ENCODE data around the gene MDN1.

Gene MDN1

GRCh38 chr6:89689732-89690131 is 129.9 kb downstream of the MDN1 start:
- DNase-seq, result no peak

DNA sequence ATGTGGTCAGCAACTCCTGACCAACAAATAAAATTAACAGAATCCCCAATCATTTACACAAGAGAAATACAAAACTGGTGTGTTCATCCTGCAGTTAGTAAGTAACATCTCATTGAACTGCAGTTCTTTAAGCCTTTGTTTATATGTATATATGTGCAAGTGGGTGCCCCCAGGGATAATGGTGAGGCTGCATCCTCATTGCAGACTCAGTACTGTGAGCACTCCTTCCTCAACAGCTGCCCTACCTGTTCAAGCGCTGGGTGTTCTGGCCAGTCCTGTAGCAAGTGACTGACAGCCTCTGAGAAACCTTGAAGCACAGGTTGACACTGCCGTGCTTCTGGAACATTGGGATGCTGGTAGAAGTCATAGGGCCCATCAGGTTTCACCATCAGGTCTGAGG is 131.3 kb downstream of the MDN1 start:
- no peak for DNase-seq

- no peak for DNase-seq
Observed at GRCh38 chr6:89685311-89685710, 134.3 kb downstream of the MDN1 start.

DNA sequence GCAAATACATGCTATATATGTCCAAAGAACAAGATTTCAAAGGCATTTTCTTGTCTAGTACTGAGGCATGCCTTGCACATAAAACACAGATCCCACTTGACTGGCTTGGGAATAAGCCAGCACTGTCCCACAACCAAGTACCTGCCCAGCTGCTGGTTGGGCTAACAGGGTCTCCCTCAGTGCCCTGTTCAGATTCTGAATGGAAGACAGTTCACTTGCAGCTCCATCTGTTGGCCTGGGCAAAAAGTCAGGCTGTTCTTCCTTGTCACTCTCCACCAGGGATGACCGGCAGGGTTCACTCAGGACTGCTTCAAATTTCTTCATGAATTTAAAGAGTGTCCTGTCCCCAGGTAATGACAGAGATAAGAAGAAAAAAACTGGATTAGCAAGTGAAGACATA is 136.6 kb downstream of the MDN1 start:
- no peak for DNase-seq

DNA sequence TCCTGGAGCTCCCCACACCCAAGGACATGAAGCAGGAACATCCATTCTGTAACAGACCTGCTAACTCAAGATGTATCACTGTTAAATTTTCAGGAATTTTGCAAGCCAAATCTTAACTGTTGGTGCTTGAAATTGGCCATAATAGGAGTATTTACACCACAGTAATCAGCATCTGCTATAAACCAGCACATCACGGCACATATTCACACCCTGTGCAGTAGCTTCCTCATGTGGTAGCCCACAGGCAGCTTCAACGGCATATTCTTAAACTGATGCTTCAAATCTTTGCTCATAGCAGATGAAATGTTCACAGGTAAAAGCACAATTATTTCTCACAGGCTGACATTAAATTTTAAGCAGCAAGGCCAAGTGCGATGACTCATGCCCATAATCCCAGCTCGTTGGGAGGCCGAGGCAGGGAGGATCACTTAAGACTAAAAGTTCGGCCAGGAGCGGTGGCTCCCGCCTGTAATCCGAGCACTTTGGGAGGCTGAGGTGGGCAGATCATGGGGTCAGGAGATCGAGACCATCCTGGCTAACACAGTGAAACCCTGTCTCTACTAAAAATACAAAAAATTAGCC is 137.5 kb downstream of the MDN1 start:
- DNase-seq, result no peak

DNA sequence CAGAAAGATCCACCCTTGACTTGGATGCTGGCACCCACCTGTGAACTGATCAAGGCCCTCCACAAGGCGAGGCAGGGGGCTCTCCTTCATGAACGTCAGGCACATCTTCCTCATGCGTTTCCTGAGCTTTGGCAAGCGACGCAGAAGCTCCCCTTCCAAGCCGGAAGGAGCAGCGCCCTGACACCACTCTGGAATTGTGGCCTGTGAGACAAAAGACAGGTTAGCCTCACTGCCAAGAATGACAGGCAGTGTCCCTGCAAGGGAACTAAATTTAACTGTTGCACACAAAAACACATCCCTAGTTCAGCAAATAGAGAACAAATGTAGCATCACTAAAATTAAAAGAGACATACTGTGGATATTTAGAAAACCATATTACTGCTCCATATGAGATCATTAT is 139.0 kb downstream of the MDN1 start:
- DNase-seq, result no peak

- no peak for DNase-seq
Observed at GRCh38 chr6:89680150-89680549, 139.4 kb downstream of the MDN1 start.

DNA sequence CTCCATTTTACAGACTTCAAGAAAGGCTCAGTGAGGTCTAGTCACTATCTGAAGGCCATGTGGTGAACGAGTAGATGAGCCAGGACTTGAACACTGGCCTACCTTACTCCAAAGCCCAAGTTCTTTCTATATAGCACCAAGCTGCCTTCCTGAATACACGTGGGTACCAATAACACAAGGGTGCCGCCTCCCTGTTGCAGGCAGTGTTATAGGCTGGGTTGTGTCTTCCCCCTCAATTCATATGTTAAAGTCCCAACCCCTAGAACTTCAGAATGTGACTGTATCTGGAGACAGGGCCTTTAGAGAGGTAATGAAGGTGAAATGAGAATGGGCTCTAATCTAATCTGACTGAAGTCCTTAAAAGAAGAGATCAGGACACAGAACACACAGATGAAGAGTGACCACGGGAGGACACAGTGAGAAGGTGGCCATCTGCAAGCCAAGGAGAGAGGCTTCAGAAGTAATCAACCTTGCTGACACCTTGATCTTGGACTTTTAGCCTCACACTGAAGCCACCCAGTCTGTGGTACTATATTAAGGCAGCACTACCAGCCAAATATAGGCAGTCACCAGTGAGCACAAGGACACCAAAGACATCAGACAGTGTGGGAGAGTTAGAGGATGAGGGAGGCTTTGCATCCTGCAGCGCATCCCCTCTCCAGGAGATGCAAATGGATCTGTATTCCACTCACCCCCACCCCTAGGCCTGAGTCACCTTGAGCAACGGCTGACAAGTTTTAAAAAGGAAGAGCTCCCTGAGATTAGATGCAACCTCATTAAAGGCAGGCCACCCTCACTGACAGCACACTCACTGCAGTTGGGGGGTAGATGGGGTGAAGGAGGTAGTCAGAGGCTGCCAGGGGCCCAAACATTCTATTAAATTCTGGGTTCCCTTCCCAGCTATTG is 140.1 kb downstream of the MDN1 start:
- DNase-seq, result no peak

DNA sequence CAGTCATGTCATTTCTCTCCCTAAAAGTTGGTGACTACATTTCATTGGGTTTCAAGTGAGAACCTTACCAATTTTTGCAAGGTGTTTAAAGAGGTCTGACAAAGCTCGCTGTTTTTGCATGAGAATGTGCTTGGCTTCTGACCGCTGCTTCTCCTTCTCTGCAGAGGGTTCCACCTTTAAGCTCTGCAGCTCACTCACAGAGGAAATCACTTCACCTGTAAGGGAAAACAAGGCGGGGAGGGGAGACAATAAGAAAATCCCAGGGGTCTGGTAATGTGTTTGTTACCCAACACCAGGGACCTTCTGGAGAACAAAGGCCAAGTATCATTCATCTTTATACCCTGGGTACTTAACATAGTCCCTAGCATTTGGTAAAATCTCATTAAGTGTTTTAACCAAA is 141.1 kb downstream of the MDN1 start:
- DNase-seq, result no peak

- DNase-seq, result no peak
Observed at GRCh38 chr6:89675949-89676748, 143.4 kb downstream of the MDN1 start.

GRCh38 chr6:89670935-89671565 is 148.5 kb downstream of the MDN1 start:
- no peak for DNase-seq

GRCh38 chr6:89669002-89669401 is 150.6 kb downstream of the MDN1 start:
- DNase-seq, result no peak

- no peak for DNase-seq
Observed at GRCh38 chr6:89667872-89668556, 151.6 kb downstream of the MDN1 start.

GRCh38 chr6:89662659-89663223 is 156.9 kb downstream of the MDN1 start:
- no peak for DNase-seq

DNA sequence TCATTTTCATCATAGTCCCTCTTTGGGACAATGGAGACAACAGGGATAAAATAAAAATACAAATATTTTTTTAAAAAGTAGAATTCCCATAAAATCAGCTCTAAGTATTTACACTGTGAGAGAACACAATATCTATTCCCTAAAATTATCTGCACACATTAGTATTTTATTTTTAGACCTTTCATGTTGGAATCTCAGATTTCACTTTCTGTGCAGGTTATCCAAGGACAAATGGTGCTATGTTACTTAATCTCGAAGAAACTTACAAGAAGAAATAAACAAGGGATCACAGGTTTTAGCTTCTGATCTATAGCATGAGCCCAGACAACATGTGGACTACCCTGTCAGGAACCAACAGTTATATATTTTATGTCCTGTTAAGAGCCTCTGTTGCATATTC is 158.0 kb downstream of the MDN1 start:
- no peak for DNase-seq

DNA sequence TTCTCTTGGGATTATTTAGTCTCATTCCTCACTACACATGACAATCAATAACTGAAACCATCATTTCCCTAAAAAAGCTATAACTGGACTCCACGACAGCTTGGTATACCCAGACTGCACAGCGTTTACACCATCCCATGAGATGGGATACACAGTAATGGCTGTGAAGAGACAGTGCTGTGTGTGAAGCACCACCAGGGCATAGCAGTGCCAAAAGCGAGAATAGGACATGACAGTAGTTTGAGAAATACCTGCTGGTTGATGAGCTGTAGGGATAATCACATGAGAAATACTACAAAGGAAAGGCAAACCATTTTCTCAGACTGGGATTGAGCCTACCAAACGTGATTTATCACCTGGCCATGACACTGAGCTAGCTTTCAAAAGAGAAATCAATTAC is 158.6 kb downstream of the MDN1 start:
- DNase-seq, result no peak

GRCh38 chr6:89657445-89658158 is 162.0 kb downstream of the MDN1 start:
- no peak for DNase-seq

DNA sequence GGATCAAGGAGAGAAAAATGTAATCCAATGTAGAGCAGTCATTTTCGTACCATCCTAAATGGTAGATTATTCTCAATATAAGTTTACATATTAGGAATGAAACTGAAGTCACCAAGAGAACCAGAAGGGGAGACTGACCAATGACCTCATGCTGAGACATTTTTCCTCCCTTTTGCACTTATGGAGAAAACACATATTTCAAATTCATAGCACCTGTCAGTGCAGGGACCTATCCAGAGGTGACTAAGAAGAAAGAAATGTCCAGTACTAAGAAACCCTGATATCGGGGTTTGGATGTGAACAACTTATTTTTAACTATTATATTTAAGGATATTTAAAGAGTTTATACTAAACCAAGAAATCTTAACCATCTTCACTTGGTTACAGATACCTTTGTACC is 164.5 kb downstream of the MDN1 start:
- no peak for DNase-seq

GRCh38 chr6:89650579-89650978 is 169.0 kb downstream of the MDN1 start:
- no peak for DNase-seq

- DNase-seq, result no peak
Observed at GRCh38 chr6:89649682-89650081, 169.9 kb downstream of the MDN1 start.

GRCh38 chr6:89644864-89645263 is 174.7 kb downstream of the MDN1 start:
- no peak for DNase-seq

- DNase-seq, result no peak
Observed at GRCh38 chr6:89643406-89643805, 176.2 kb downstream of the MDN1 start.

Data from activated naive CD4-positive, alpha-beta T cell treated with anti-CD3 and anti-CD28 coated beads, Interleukin-2, amount 50 U/mL, for 16 hours (primary cell).